Measurements from ENCODE around the gene TBC1D14. TPM values are rescaled to one million over a fixed set of nuclear protein-coding genes. Genes with fewer than 3 reads are reported as not detected.

TBC1D14 gene
- total and polyA plus RNA-seq, 5 donors from 2014 or later = 46.6 to 67.7 (median 52.2) TPM

- Mint-ChIP-seq H3K4me1 (peaks cover 25 to 80% (median 54%) of the 10 kb centered on the region in 4 donors), H3K36me3 (peaks cover 3% of the 10 kb centered on the region), H3K9me3 (no peaks in the 10 kb centered on the region), H3K27me3 (no peaks in the 10 kb centered on the region), H3K27ac (peak overlapping the region; percentile 92 to 99 (median 95)), H3K4me3 (peak overlapping the region; percentile 81 to 97 (median 86))
- H3K36me3 ChIP-seq (ENCODE audit: control insufficient read depth, insufficient read depth, low read length) = peaks cover 5% of the 10 kb centered on the region
- DNase-seq (peak in 2 of 3 donors; percentile 69 to 84), ATAC-seq (ENCODE audit: low read depth in 2 of 2) (peak; percentile 79 to 80)
- H3K4me3 ChIP-seq (ENCODE audit: low read depth, low read length) = peak overlapping the region; percentile 84
- peaks cover 81% of the 10 kb centered on the region for H3K4me1 ChIP-seq (ENCODE audit: control insufficient read depth, insufficient read depth, low read length, poor library complexity, severe bottlenecking)
- no peaks in the 10 kb centered on the region for H3K9me3 ChIP-seq (ENCODE audit: control insufficient read depth in 2 of 2, low read length in 2 of 2)
- peak overlapping the region; percentile 73 for H3K27ac ChIP-seq (ENCODE audit: insufficient read depth, low read length, poor library complexity, severe bottlenecking)
- H3K27me3 ChIP-seq (ENCODE audit: control insufficient read depth, insufficient read depth, low read length) = no peaks in the 10 kb centered on the region
Observed at GRCh38 chr4:6942238-6942800, 32.7 kb downstream of the TBC1D14 start.

- Histone ChIP-seq H3K4me3 (ENCODE audit: low read depth, low read length) (peak overlapping the region; percentile 84), H3K27me3 (ENCODE audit: control insufficient read depth, insufficient read depth, low read length) (no peaks in the 10 kb centered on the region)
Observed at GRCh38 chr4:6943012-6943884, 33.6 kb downstream of the TBC1D14 start.

GRCh38 chr4:6943885-6944225 lies 34.2 kb downstream of the TBC1D14 start:
- Mint-ChIP-seq H3K4me1 (peaks cover 25 to 82% (median 56%) of the 10 kb centered on the region in 4 donors), H3K4me3 (peak overlapping the region in 2 of 4 donors; percentile 44 to 97), H3K9me3 (no peaks in the 10 kb centered on the region), H3K27ac (peak overlapping the region; percentile 92 to 99 (median 95)), H3K36me3 (peaks cover 7% of the 10 kb centered on the region), H3K27me3 (no peaks in the 10 kb centered on the region)
- no peaks in the 10 kb centered on the region for H3K27me3 ChIP-seq (ENCODE audit: control insufficient read depth, insufficient read depth, low read length)
- H3K4me3 ChIP-seq (ENCODE audit: low read depth, low read length) = no peak overlapping the region
- DNase-seq (no peak), ATAC-seq (ENCODE audit: low read depth in 2 of 2) (no peak)
- peaks cover 4% of the 10 kb centered on the region for H3K36me3 ChIP-seq (ENCODE audit: control insufficient read depth, insufficient read depth, low read length)
- H3K27ac ChIP-seq (ENCODE audit: insufficient read depth, low read length, poor library complexity, severe bottlenecking) = peak overlapping the region; percentile 73
- peaks cover 79% of the 10 kb centered on the region for H3K4me1 ChIP-seq (ENCODE audit: control insufficient read depth, insufficient read depth, low read length, poor library complexity, severe bottlenecking)
- no peaks in the 10 kb centered on the region for H3K9me3 ChIP-seq (ENCODE audit: control insufficient read depth in 2 of 2, low read length in 2 of 2)

More at GRCh38 chr4:6943012-6943884, 33.6 kb downstream of the TBC1D14 start:
- Histone ChIP-seq H3K36me3 (ENCODE audit: control insufficient read depth, insufficient read depth, low read length) (peaks cover 4% of the 10 kb centered on the region), H3K4me1 (ENCODE audit: control insufficient read depth, insufficient read depth, low read length, poor library complexity, severe bottlenecking) (peaks cover 85% of the 10 kb centered on the region), H3K27ac (ENCODE audit: insufficient read depth, low read length, poor library complexity, severe bottlenecking) (peak overlapping the region; percentile 73), H3K9me3 (ENCODE audit: control insufficient read depth in 2 of 2, low read length in 2 of 2) (no peaks in the 10 kb centered on the region)
- H3K4me1 Mint-ChIP-seq = peaks cover 25 to 78% (median 54%) of the 10 kb centered on the region in 4 donors
- peak overlapping the region; percentile 92 to 99 (median 95) for H3K27ac Mint-ChIP-seq
- ATAC-seq (ENCODE audit: low read depth in 2 of 2) (no peak), DNase-seq (no peak)
- peak overlapping the region; percentile 81 to 97 (median 86) for H3K4me3 Mint-ChIP-seq
- H3K36me3 Mint-ChIP-seq = peaks cover 7% of the 10 kb centered on the region
- no peaks in the 10 kb centered on the region for H3K9me3 Mint-ChIP-seq
- H3K27me3 Mint-ChIP-seq = no peaks in the 10 kb centered on the region

- Mint-ChIP-seq H3K9me3 (no peaks in the 10 kb centered on the region), H3K27me3 (no peaks in the 10 kb centered on the region), H3K27ac (peak overlapping the region; percentile 92 to 99 (median 97)), H3K4me3 (peak overlapping the region; percentile 21 to 44 (median 40)), H3K4me1 (peaks cover 25 to 81% (median 53%) of the 10 kb centered on the region in 4 donors), H3K36me3 (peaks cover 7% of the 10 kb centered on the region)
- ATAC-seq (ENCODE audit: low read depth in 2 of 2) (no peak), DNase-seq (no peak)
- no peaks in the 10 kb centered on the region for H3K27me3 ChIP-seq (ENCODE audit: control insufficient read depth, insufficient read depth, low read length)
- no peak overlapping the region for H3K4me3 ChIP-seq (ENCODE audit: low read depth, low read length)
- peak overlapping the region; percentile 73 for H3K27ac ChIP-seq (ENCODE audit: insufficient read depth, low read length, poor library complexity, severe bottlenecking)
- H3K9me3 ChIP-seq (ENCODE audit: control insufficient read depth in 2 of 2, low read length in 2 of 2) = no peaks in the 10 kb centered on the region
- H3K4me1 ChIP-seq (ENCODE audit: control insufficient read depth, insufficient read depth, low read length, poor library complexity, severe bottlenecking) = peaks cover 72% of the 10 kb centered on the region
- peaks cover 4% of the 10 kb centered on the region for H3K36me3 ChIP-seq (ENCODE audit: control insufficient read depth, insufficient read depth, low read length)
Observed at GRCh38 chr4:6944301-6945051, 34.9 kb downstream of the TBC1D14 start.

GRCh38 chr4:6945052-6945409 lies 35.4 kb downstream of the TBC1D14 start:
- Mint-ChIP-seq H3K4me1 (peaks cover 24 to 81% (median 52%) of the 10 kb centered on the region in 4 donors), H3K36me3 (peaks cover 9% of the 10 kb centered on the region), H3K9me3 (no peaks in the 10 kb centered on the region), H3K4me3 (peak overlapping the region in 3 of 4 donors; percentile 21 to 43 (median 41)), H3K27me3 (no peaks in the 10 kb centered on the region), H3K27ac (peak overlapping the region; percentile 92 to 97 (median 92))
- H3K9me3 ChIP-seq (ENCODE audit: control insufficient read depth in 2 of 2, low read length in 2 of 2) = no peaks in the 10 kb centered on the region
- peak overlapping the region; percentile 73 for H3K27ac ChIP-seq (ENCODE audit: insufficient read depth, low read length, poor library complexity, severe bottlenecking)
- ATAC-seq (ENCODE audit: low read depth in 2 of 2) (no peak), DNase-seq (no peak)
- H3K27me3 ChIP-seq (ENCODE audit: control insufficient read depth, insufficient read depth, low read length) = no peaks in the 10 kb centered on the region
- H3K4me3 ChIP-seq (ENCODE audit: low read depth, low read length) = no peak overlapping the region
- H3K4me1 ChIP-seq (ENCODE audit: control insufficient read depth, insufficient read depth, low read length, poor library complexity, severe bottlenecking) = peaks cover 67% of the 10 kb centered on the region
- peaks cover 4% of the 10 kb centered on the region for H3K36me3 ChIP-seq (ENCODE audit: control insufficient read depth, insufficient read depth, low read length)

GRCh38 chr4:6946497-6946896 lies 36.9 kb downstream of the TBC1D14 start:
- Mint-ChIP-seq H3K27me3 (no peaks in the 10 kb centered on the region), H3K9me3 (no peaks in the 10 kb centered on the region), H3K36me3 (peaks cover 11% of the 10 kb centered on the region), H3K27ac (peak overlapping the region in 2 of 3 donors; percentile 33 to 44), H3K4me1 (peaks cover 18 to 78% (median 49%) of the 10 kb centered on the region in 4 donors), H3K4me3 (peak overlapping the region in 1 of 4 donors; percentile 27)
- ATAC-seq (ENCODE audit: low read depth in 2 of 2) (no peak), DNase-seq (no peak)
- no peaks in the 10 kb centered on the region for H3K27me3 ChIP-seq (ENCODE audit: control insufficient read depth, insufficient read depth, low read length)
- H3K4me3 ChIP-seq (ENCODE audit: low read depth, low read length) = no peak overlapping the region
- H3K27ac ChIP-seq (ENCODE audit: insufficient read depth, low read length, poor library complexity, severe bottlenecking) = no peak overlapping the region
- H3K4me1 ChIP-seq (ENCODE audit: control insufficient read depth, insufficient read depth, low read length, poor library complexity, severe bottlenecking) = peaks cover 56% of the 10 kb centered on the region
- no peaks in the 10 kb centered on the region for H3K9me3 ChIP-seq (ENCODE audit: control insufficient read depth in 2 of 2, low read length in 2 of 2)
- H3K36me3 ChIP-seq (ENCODE audit: control insufficient read depth, insufficient read depth, low read length) = peaks cover 4% of the 10 kb centered on the region

- H3K4me3 ChIP-seq (ENCODE audit: low read depth, low read length) = no peak overlapping the region
- peaks cover 4% of the 10 kb centered on the region for H3K36me3 ChIP-seq (ENCODE audit: control insufficient read depth, insufficient read depth, low read length)
- H3K9me3 ChIP-seq (ENCODE audit: control insufficient read depth in 2 of 2, low read length in 2 of 2) = no peaks in the 10 kb centered on the region
- peak overlapping the region in 2 of 4 donors; percentile 32 to 45 for H3K4me3 Mint-ChIP-seq
- ATAC-seq (ENCODE audit: low read depth in 2 of 2) (no peak), DNase-seq (no peak)
- H3K9me3 Mint-ChIP-seq = no peaks in the 10 kb centered on the region
- no peak overlapping the region for H3K27ac ChIP-seq (ENCODE audit: insufficient read depth, low read length, poor library complexity, severe bottlenecking)
- no peaks in the 10 kb centered on the region for H3K27me3 Mint-ChIP-seq
- no peaks in the 10 kb centered on the region for H3K27me3 ChIP-seq (ENCODE audit: control insufficient read depth, insufficient read depth, low read length)
- peak overlapping the region in 1 of 3 donors; percentile 73 for H3K27ac Mint-ChIP-seq
- H3K4me1 ChIP-seq (ENCODE audit: control insufficient read depth, insufficient read depth, low read length, poor library complexity, severe bottlenecking) = peaks cover 51% of the 10 kb centered on the region
- peaks cover 11% of the 10 kb centered on the region for H3K36me3 Mint-ChIP-seq
- peaks cover 18 to 76% (median 44%) of the 10 kb centered on the region in 4 donors for H3K4me1 Mint-ChIP-seq
Observed at GRCh38 chr4:6948134-6948460, 38.5 kb downstream of the TBC1D14 start.
